HUES6 (cell line): ENCODE results near the gene JADE1.

Experiments
- H3K27ac ChIP-seq: 2 replicates; pipeline ENCODE4 v1.7.0; 2013; ENCODE audit warnings: low read depth, mild to moderate bottlenecking, low read length, inconsistent platforms
- H3K27me3 ChIP-seq: 2 replicates; pipeline ENCODE4 v1.6.1; 2013; ENCODE audit warnings: low read length; ENCODE audit not compliant: control insufficient read depth, insufficient read depth
- H3K36me3 ChIP-seq: 2 replicates; pipeline ENCODE4 v1.6.1; 2013; ENCODE audit warnings: low read length; ENCODE audit not compliant: control insufficient read depth, insufficient read depth
- H3K4me1 ChIP-seq: 2 replicates; pipeline ENCODE4 v1.6.1; 2013; ENCODE audit warnings: low read length; ENCODE audit not compliant: control insufficient read depth, insufficient read depth
- H3K4me3 ChIP-seq: 2 replicates; pipeline ENCODE4 v1.5.1; 2013; ENCODE audit warnings: low read depth, low read length
- H3K9ac ChIP-seq: one replicate; pipeline ENCODE4 v1.6.1; 2013; ENCODE audit warnings: mild to moderate bottlenecking, low read length
- H3K9me3 ChIP-seq: 2 replicates; pipeline ENCODE4 v1.6.1; 2013; ENCODE audit warnings: low read depth, low read length; ENCODE audit not compliant: control insufficient read depth, insufficient read depth

JADE1 gene

GRCh38 chr4:128862608-128863311 is 53.3 kb downstream of the JADE1 start:
- H3K4me1 ChIP-seq: peaks cover 41% of the 10 kb centered on the region
- H3K9ac ChIP-seq: no peak overlapping the region
- H3K36me3 ChIP-seq: peaks cover 98% of the 10 kb centered on the region
- H3K9me3 ChIP-seq: no peaks in the 10 kb centered on the region
- H3K27me3 ChIP-seq: no peaks in the 10 kb centered on the region
- no peak overlapping the region for H3K27ac ChIP-seq
- H3K4me3 ChIP-seq: no peak overlapping the region

GRCh38 chr4:128863312-128864075 is 54.0 kb downstream of the JADE1 start:
- no peaks in the 10 kb centered on the region for H3K9me3 ChIP-seq
- H3K4me3 ChIP-seq: no peak overlapping the region
- H3K27me3 ChIP-seq: no peaks in the 10 kb centered on the region
- peaks cover 41% of the 10 kb centered on the region for H3K4me1 ChIP-seq
- peaks cover 99% of the 10 kb centered on the region for H3K36me3 ChIP-seq
- H3K27ac ChIP-seq: no peak overlapping the region
- no peak overlapping the region for H3K9ac ChIP-seq

DNA sequence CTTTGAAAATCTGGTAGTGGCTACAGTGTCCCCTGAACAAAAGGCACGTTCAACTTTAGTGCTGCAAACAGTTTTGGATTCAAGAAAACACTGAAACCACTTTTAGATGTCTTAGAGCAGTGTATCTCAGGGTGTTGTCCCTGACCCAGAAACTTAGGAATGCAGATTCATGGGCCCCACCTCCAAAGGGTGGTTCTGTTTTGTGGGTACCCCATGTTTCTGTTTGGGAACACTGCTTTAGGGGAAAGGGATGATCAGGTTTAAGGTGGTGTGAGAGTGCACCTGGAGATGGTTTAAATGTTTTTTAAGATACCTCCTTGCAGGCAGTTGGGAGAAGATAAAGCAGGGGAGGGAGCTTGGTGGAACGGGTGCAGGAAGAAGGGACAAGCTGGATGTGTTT is 55.6 kb downstream of the JADE1 start:
- H3K27ac ChIP-seq: no peak overlapping the region
- H3K36me3 ChIP-seq: peaks cover 100% of the 10 kb centered on the region
- H3K9ac ChIP-seq: no peak overlapping the region

DNA sequence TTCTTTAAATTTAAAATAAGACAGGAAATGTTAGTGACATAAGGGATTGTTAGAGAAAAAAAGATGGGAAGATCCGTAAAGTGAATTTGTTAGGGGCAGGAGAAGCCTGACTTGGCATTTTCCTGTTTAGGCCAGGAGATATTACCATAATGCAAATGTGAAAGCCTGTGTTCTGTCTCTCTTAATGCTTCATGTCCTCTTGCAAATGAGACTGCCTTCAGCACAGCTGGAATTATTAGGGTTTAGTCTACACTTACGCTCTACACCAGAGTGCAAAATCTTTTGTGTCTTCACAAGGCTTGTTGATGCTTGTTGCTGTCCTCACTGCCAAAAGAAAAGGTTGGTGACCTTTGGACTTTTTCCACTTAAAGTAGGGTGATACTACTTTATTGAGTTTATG is 56.8 kb downstream of the JADE1 start:
- Histone ChIP-seq H3K4me3 (no peak overlapping the region), H3K9me3 (no peaks in the 10 kb centered on the region), H3K27me3 (no peaks in the 10 kb centered on the region), H3K36me3 (peaks cover 100% of the 10 kb centered on the region), H3K4me1 (peaks cover 34% of the 10 kb centered on the region), H3K27ac (no peak overlapping the region), H3K9ac (no peak overlapping the region)

More for the DNA sequence above, 55.6 kb downstream of the JADE1 start:
- Histone ChIP-seq H3K27me3 (no peaks in the 10 kb centered on the region), H3K4me1 (peaks cover 38% of the 10 kb centered on the region), H3K4me3 (no peak overlapping the region), H3K9me3 (no peaks in the 10 kb centered on the region)

DNA sequence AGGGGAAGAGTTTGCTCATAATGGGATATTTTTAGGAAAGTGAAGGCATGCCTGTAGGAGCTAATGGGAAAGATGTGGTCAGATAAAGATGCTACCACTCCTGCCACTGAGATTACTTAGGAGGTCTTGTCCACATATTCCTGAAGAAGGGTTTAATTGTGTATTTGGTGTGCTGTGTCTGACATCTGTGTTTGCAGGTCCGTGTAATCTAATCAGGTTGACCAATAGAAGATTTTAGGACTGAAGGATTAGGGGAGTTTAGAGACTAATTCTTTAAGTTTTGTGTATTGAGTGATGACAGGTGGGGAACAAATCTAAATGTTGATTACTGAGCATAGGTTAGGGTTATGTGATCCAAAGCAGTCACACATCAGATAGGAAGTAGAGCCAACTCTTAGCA is 57.2 kb downstream of the JADE1 start:
- no peak overlapping the region for H3K4me3 ChIP-seq
- no peak overlapping the region for H3K27ac ChIP-seq
- H3K9me3 ChIP-seq: no peaks in the 10 kb centered on the region
- peak overlapping the region; percentile 14 for H3K9ac ChIP-seq
- H3K36me3 ChIP-seq: peaks cover 100% of the 10 kb centered on the region
- H3K4me1 ChIP-seq: peaks cover 34% of the 10 kb centered on the region
- no peaks in the 10 kb centered on the region for H3K27me3 ChIP-seq

- Histone ChIP-seq H3K4me1 (peaks cover 21% of the 10 kb centered on the region), H3K27ac (no peak overlapping the region), H3K36me3 (peaks cover 99% of the 10 kb centered on the region), H3K4me3 (no peak overlapping the region), H3K9me3 (no peaks in the 10 kb centered on the region), H3K9ac (no peak overlapping the region), H3K27me3 (no peaks in the 10 kb centered on the region)
Measured at GRCh38 chr4:128868758-128869157, 59.3 kb downstream of the JADE1 start.

DNA sequence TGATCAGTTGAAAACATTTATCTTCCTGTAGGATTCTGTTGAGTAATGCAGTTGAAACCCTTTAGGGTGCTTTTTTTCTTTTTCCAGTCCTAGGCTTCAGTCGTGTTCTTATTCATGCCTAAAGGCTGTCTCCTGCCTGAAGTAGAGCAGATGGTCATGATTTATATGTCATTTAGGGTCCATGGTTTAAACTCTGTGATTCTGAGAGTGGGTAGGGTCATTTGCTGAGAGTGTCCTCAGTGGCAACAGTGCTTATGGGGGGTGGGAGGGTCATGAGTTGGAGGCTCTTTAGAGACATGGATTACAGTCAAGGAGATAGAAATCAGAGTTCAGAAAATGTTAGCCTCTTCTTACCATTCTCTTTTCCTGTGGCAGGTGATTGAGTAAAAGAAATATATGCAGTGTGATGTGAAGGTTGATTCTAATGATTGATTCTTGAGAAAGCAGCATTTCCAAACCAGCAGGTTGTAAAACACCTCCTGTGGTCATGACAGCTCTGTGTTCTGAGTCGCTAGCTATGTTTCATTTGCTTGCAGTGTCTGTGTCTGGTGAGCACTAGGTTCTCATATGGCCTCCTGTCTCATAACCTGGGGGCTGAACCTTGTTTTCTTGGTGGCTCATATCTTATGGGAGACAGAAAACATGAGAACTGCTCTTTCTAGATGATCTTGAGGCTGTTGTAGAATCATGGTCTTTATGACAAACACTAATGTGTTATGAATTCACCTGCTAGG is 60.4 kb downstream of the JADE1 start:
- H3K27me3 ChIP-seq: no peaks in the 10 kb centered on the region
- peaks cover 18% of the 10 kb centered on the region for H3K4me1 ChIP-seq
- H3K36me3 ChIP-seq: peaks cover 92% of the 10 kb centered on the region
- H3K27ac ChIP-seq: no peak overlapping the region
- no peak overlapping the region for H3K9ac ChIP-seq
- no peaks in the 10 kb centered on the region for H3K9me3 ChIP-seq
- no peak overlapping the region for H3K4me3 ChIP-seq

DNA sequence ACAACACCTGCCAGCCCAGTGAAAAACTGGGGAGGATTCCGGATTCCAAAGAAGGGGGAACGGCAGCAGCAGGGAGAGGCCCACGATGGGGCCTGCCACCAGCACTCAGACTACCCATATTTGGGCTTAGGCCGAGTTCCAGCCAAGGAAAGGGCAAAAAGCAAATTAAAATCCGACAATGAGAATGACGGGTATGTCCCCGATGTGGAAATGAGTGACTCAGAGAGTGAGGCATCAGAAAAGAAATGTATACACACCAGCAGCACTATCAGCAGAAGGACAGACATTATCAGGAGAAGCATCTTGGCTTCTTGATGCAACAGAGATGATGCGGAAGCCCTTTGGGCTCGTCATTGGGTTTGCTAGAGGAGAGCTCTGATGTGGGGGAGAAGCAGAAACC is 62.4 kb downstream of the JADE1 start:
- H3K36me3 ChIP-seq: peaks cover 72% of the 10 kb centered on the region
- no peak overlapping the region for H3K9ac ChIP-seq
- H3K27ac ChIP-seq: no peak overlapping the region
- no peak overlapping the region for H3K4me3 ChIP-seq
- H3K27me3 ChIP-seq: no peaks in the 10 kb centered on the region
- no peaks in the 10 kb centered on the region for H3K9me3 ChIP-seq
- no peaks in the 10 kb centered on the region; the same call in 1 of the 2 replicates for H3K4me1 ChIP-seq

GRCh38 chr4:128876200-128876599 is 66.7 kb downstream of the JADE1 start:
- no peak overlapping the region for H3K4me3 ChIP-seq
- H3K9ac ChIP-seq: no peak overlapping the region
- peaks cover 29% of the 10 kb centered on the region for H3K36me3 ChIP-seq
- H3K27me3 ChIP-seq: no peaks in the 10 kb centered on the region
- no peaks in the 10 kb centered on the region; the same call in 1 of the 2 replicates for H3K4me1 ChIP-seq
- no peak overlapping the region for H3K27ac ChIP-seq
- no peaks in the 10 kb centered on the region for H3K9me3 ChIP-seq

DNA sequence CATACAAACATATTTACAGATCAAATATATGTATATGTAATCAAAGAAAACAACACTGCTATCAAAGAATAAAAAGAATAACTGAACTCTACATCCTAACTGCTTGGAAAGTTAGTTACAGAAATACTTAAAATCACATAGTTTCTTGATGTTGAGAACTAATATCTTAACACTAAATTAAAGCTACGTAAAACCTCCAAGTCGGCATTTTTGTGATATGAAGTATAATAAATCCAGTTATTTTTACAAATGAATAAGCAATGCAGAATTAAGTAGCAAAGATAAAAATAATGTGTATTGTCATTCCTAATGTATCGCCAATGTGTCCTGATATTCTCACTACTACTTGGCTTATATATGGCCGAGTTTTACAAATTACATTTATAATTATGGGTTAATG is 68.4 kb downstream of the JADE1 start:
- Histone ChIP-seq H3K4me1 (no peaks in the 10 kb centered on the region), H3K27me3 (no peaks in the 10 kb centered on the region), H3K4me3 (no peak overlapping the region), H3K27ac (no peak overlapping the region), H3K9me3 (no peaks in the 10 kb centered on the region), H3K36me3 (peaks cover 12% of the 10 kb centered on the region), H3K9ac (no peak overlapping the region)

DNA sequence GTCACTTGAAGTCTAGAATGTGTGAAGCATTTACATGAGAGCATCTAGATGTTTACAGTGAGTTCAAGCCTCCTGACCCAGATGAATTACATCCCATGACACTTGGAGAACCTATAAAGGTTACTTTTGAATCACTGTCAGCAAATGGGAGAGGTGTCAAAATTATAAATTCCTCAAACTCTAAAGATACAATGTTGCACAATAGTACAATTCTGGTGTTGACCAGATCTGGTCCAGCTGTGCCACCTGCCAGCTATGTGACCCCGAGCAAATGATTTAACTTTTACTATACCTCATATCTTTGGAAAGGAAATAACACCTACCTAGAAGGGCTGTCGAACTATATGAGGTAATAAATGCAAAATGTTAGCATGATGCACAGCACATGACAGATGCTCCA is 69.8 kb downstream of the JADE1 start:
- Histone ChIP-seq H3K27me3 (no peaks in the 10 kb centered on the region), H3K27ac (no peak overlapping the region), H3K4me1 (no peaks in the 10 kb centered on the region), H3K36me3 (no peaks in the 10 kb centered on the region), H3K4me3 (no peak overlapping the region), H3K9me3 (no peaks in the 10 kb centered on the region), H3K9ac (no peak overlapping the region)
